HCT116 (cell line): Measurements from ENCODE around the gene DLL1.

Experiments
- EZH2 ChIP-seq: fragments of 200-600 bp; sonication (generic); IDR thresholded peaks from 2 replicates; pipeline ENCODE4 v1.6.1; 2017; ENCODE audit warnings: antibody characterized with exemption, mixed run types
- POLR2A ChIP-seq: IDR thresholded peaks from 2 replicates; pipeline ENCODE4 v1.7.0; 2011; ENCODE audit warnings: borderline replicate concordance; ENCODE audit not compliant: insufficient read depth, insufficient read length; ENCODE audit errors: extremely low read depth
- SP1 ChIP-seq: IDR thresholded peaks from 2 replicates; pipeline ENCODE4 v1.6.1; 2012; ENCODE audit warnings: low read depth
- SRF ChIP-seq: IDR thresholded peaks from 2 replicates; pipeline ENCODE4 v1.6.1; 2012; ENCODE audit warnings: low read depth
- ZNF274 ChIP-seq: fragments of 200-500 bp; sonication (Bioruptor generic); IDR thresholded peaks from 2 replicates; pipeline ENCODE4 v1.6.1; 2014; ENCODE audit warnings: mild to moderate bottlenecking, low read depth, low read length, inconsistent platforms
- TF ChIP-seq, protein P1 (sequence below), 3 experiments: fragments of 200-600 bp in 1 of 3; sonication (generic) in 1 of 3; IDR thresholded peaks in 2 of 3; conservative IDR thresholded peaks in 1 of 3; 2 replicates each; pipeline ENCODE4 v1.5.1; 2012 to 2017; ENCODE audit warnings: low read depth in 2 of 3, low read length in 2 of 3, antibody characterized with exemption in 1 of 3, borderline replicate concordance in 1 of 3, control low read depth in 1 of 3, mild to moderate bottlenecking in 1 of 3, mixed read lengths in 1 of 3, mixed run types in 1 of 3, moderate library complexity in 1 of 3; ENCODE audit not compliant: insufficient read depth in 1 of 3
- TF ChIP-seq, protein P2 (sequence below): IDR thresholded peaks from 2 replicates; pipeline ENCODE4 v1.6.1; 2011; ENCODE audit warnings: mild to moderate bottlenecking, low read length, moderate library complexity; ENCODE audit not compliant: insufficient replicate concordance; ENCODE audit errors: extremely low read depth

DNA sequence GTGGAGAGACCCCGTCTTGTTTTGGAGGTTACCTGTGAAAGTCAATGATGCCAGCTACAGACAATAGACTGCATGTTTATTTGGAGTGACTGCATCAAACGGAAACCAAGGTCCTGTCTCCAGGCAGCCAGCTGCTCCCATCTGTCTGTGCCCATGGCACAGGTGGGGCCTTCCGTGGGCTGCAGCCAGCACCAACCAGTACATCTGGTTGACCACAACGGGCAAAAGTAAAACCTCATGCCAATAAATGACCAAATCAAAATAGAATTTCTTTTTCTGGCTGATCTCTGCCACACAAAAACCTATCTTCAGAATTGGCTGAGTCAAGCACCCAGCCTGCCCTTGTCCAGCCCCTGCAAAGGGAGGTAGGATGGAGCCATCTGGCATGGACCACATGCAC is 33.5 kb downstream of the DLL1 start:
- TF ChIP-seq, protein P1, sequence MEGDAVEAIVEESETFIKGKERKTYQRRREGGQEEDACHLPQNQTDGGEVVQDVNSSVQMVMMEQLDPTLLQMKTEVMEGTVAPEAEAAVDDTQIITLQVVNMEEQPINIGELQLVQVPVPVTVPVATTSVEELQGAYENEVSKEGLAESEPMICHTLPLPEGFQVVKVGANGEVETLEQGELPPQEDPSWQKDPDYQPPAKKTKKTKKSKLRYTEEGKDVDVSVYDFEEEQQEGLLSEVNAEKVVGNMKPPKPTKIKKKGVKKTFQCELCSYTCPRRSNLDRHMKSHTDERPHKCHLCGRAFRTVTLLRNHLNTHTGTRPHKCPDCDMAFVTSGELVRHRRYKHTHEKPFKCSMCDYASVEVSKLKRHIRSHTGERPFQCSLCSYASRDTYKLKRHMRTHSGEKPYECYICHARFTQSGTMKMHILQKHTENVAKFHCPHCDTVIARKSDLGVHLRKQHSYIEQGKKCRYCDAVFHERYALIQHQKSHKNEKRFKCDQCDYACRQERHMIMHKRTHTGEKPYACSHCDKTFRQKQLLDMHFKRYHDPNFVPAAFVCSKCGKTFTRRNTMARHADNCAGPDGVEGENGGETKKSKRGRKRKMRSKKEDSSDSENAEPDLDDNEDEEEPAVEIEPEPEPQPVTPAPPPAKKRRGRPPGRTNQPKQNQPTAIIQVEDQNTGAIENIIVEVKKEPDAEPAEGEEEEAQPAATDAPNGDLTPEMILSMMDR (IDR thresholded peaks at IDR 0.05 in 2 of 3, conservative IDR thresholded peaks at IDR 0.05 in 1 of 3; ENCODE audit: borderline replicate concordance in 1 of 3, insufficient read depth in 1 of 3, low read depth in 2 of 3, low read length in 2 of 3) = no peak
- TF ChIP-seq POLR2A = no peak
- no peak for TF ChIP-seq SP1
- no peak for TF ChIP-seq ZNF274
- TF ChIP-seq EZH2 = no peak
- TF ChIP-seq, protein P2, sequence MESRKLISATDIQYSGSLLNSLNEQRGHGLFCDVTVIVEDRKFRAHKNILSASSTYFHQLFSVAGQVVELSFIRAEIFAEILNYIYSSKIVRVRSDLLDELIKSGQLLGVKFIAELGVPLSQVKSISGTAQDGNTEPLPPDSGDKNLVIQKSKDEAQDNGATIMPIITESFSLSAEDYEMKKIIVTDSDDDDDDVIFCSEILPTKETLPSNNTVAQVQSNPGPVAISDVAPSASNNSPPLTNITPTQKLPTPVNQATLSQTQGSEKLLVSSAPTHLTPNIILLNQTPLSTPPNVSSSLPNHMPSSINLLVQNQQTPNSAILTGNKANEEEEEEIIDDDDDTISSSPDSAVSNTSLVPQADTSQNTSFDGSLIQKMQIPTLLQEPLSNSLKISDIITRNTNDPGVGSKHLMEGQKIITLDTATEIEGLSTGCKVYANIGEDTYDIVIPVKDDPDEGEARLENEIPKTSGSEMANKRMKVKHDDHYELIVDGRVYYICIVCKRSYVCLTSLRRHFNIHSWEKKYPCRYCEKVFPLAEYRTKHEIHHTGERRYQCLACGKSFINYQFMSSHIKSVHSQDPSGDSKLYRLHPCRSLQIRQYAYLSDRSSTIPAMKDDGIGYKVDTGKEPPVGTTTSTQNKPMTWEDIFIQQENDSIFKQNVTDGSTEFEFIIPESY = no peak
- TF ChIP-seq SRF = no peak
